Gastroesophageal sphincter (tissue), 4 donors: Measurements from ENCODE around the gene TGFBR2. TPM values are rescaled to one million over a fixed set of nuclear protein-coding genes. Genes with fewer than 3 reads are reported as not detected.

Experiments
- ATAC-seq: fragments of 150-250 bp; one replicate; pipeline ENCODE4 v1.9.1; 2016; ENCODE audit warnings: mild to moderate bottlenecking, moderate library complexity
- H3K27ac ChIP-seq, 4 donors: fragments of 200-600 bp; sonication (generic) in 3 of 4; 1 replicate in 3 of 4; 2 replicates in 1 of 4; pipeline ENCODE4 v1.5.1; 2016 to 2019
- H3K27me3 ChIP-seq: fragments of 200-600 bp; sonication (generic); one replicate; pipeline ENCODE4 v1.5.1; 2019
- H3K36me3 ChIP-seq, 2 donors: fragments of 200-600 bp; sonication (generic); one replicate each; pipeline ENCODE4 v1.5.1; 2019; ENCODE audit warnings: control low read depth in 1 of 2
- H3K4me1 ChIP-seq, 3 donors: fragments of 200-600 bp; sonication (generic); 1 replicate in 2 of 3; 2 replicates in 1 of 3; pipeline ENCODE4 v1.5.1; 2016 to 2019; ENCODE audit warnings: control low read depth in 2 of 3
- H3K4me3 ChIP-seq, 2 donors: fragments of 200-600 bp; sonication (generic); one replicate each; pipeline ENCODE4 v1.5.1; 2019; ENCODE audit warnings: mild to moderate bottlenecking in 1 of 2, moderate library complexity in 1 of 2
- H3K9me3 ChIP-seq, 3 donors: fragments of 200-600 bp; sonication (generic); one replicate each; pipeline ENCODE4 v1.5.1; 2017 to 2019; ENCODE audit warnings: control low read depth in 2 of 3
- EP300 ChIP-seq: sonication (generic); formaldehyde crosslinking; IDR thresholded peaks from one replicate; pipeline ENCODE4 v1.6.1; 2017; ENCODE audit warnings: antibody characterized with exemption, mild to moderate bottlenecking
- POLR2A ChIP-seq, 2 donors: fragments of 450-650 bp; IDR thresholded peaks; one replicate each; pipeline ENCODE4 v1.6.1; 2017; ENCODE audit warnings: antibody characterized with exemption in 2 of 2, mild to moderate bottlenecking in 2 of 2, moderate library complexity in 1 of 2
- POLR2AphosphoS5 ChIP-seq: sonication (generic); formaldehyde crosslinking; IDR thresholded peaks from one replicate; pipeline ENCODE4 v1.6.1; 2017; ENCODE audit warnings: antibody characterized with exemption
- WGBS, 2 donors: methylation state at CpG; one replicate each; pipeline ENCODE4 v1.1.5; 2018; ENCODE audit warnings: low coverage in 1 of 2; 5-methylcytosine and 5-hydroxymethylcytosine counted together
- total RNA-seq, 4 donors: library from RNA; depleted of rRNA; stranded (reverse); fragments of >200 nt; gene quantifications; one replicate each; pipeline ENCODE4 v1.1.0, GENCODE V29; 2016
- TF ChIP-seq, protein P1 (sequence below), 4 experiments: fragments of 200-600 bp in 2 of 4; fragments of 450-650 bp in 2 of 4; sonication (generic) in 1 of 4; IDR thresholded peaks; one replicate each; pipeline ENCODE4 v1.5.1; 2017 to 2019; ENCODE audit warnings: antibody characterized with exemption in 4 of 4, mild to moderate bottlenecking in 2 of 4, moderate library complexity in 2 of 4

TGFBR2 gene
- total RNA-seq, 4 donors from 2014 or later, result 174 to 297 (median 231) TPM

DNA sequence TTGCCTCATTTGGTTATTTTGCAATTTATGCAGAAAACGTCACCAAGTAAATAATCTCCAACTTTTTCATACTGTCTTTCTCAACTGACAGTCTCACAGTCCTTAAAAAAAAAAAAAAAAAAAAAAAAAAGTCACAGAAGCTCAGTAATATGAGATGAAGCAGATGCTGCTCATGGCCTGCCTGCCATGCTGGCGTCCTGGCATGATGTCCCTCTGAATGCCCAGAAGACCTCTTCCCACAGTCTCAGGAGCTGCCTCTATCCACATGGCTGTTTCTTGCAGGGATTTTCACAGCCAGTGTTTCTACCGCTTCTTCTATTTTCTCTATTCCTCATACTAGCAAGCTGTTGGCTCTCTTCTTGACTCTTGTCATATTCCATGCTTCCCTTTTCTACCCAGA lies 87.7 kb downstream of the TGFBR2 start:
- H3K36me3 ChIP-seq, result peaks cover 0 to 48% of the 10 kb centered on the region in 2 donors
- 68 to 93% methylated on average over 2 to 3 of the region's 3 CpGs for WGBS, 2 donors
- H3K4me3 ChIP-seq, result no peak overlapping the region
- ATAC-seq, result no peak
- no peaks in the 10 kb centered on the region for H3K27me3 ChIP-seq
- peaks cover 28 to 73% (median 39%) of the 10 kb centered on the region in 3 donors for H3K4me1 ChIP-seq
- no peak overlapping the region for H3K27ac ChIP-seq
- H3K9me3 ChIP-seq, result no peaks in the 10 kb centered on the region
- no peak for TF ChIP-seq POLR2A (IDR thresholded peaks at IDR 0.05)
- TF ChIP-seq EP300, result no peak
- TF ChIP-seq POLR2AphosphoS5, result no peak
- TF ChIP-seq, protein P1, sequence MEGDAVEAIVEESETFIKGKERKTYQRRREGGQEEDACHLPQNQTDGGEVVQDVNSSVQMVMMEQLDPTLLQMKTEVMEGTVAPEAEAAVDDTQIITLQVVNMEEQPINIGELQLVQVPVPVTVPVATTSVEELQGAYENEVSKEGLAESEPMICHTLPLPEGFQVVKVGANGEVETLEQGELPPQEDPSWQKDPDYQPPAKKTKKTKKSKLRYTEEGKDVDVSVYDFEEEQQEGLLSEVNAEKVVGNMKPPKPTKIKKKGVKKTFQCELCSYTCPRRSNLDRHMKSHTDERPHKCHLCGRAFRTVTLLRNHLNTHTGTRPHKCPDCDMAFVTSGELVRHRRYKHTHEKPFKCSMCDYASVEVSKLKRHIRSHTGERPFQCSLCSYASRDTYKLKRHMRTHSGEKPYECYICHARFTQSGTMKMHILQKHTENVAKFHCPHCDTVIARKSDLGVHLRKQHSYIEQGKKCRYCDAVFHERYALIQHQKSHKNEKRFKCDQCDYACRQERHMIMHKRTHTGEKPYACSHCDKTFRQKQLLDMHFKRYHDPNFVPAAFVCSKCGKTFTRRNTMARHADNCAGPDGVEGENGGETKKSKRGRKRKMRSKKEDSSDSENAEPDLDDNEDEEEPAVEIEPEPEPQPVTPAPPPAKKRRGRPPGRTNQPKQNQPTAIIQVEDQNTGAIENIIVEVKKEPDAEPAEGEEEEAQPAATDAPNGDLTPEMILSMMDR (IDR thresholded peaks at IDR 0.05), result no peak

DNA sequence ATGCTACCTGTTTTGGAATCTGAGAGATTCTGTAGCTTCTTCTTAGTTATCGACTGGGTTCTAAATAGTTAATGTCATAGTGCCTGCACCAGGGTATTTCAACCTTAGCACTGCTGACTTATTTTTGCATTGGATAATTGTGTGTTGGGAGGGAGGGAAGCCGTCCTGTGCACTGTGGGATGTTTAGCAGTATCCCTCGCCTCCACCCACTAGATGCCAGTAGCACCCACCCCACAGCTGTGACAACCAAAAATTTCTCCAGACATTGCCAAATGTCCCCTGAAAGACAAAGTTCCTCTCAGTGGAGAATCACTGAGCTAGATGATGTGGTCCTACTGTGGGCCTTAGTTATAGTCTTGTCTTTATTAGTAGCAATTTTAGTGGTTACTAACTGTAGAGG lies 88.3 kb downstream of the TGFBR2 start:
- peaks cover 24 to 68% (median 35%) of the 10 kb centered on the region in 3 donors for H3K4me1 ChIP-seq
- no peak for ATAC-seq
- peak overlapping the region in 1 of 4 donors; percentile 11 for H3K27ac ChIP-seq

DNA sequence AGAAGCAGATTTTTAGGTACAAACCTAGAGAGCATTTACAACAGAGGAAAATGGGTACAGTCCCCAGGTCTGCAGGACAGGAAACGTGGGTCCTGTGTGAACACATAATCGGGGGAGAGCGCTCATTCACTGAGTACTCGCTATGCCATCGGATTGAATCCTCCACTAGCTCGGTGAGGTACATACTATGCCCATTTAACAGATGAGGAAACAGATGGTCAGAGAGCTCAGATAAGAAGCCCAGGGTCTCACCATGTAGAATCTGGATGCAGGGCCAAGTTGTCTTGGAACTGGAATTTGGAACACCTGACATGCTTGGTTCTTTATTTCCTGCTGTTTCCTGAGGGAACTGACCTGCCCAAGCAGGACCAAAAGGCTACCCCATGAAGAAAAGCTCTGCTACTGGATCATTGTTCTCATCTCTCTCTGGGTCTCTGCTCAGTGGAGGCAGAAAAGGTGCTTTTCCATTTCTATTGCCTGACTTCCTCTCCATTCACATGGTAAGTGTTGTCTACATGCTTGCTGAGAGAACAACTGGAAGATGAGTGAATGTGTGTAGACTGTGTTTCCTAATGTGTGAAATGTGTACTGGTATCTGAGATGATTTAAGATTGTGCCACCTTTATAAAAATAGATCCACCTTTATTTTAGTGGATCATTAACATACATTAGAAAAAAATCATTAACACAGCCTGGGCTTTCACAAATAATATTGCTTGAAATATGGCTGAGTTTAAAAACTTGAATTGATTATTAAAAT lies 89.1 kb downstream of the TGFBR2 start:
- H3K9me3 ChIP-seq, result no peaks in the 10 kb centered on the region
- ATAC-seq, result no peak
- H3K4me3 ChIP-seq, result no peak overlapping the region
- no peaks in the 10 kb centered on the region for H3K27me3 ChIP-seq
- TF ChIP-seq, protein P1 (IDR thresholded peaks at IDR 0.05), result no peak
- TF ChIP-seq POLR2A (IDR thresholded peaks at IDR 0.05), result no peak
- no peak for TF ChIP-seq EP300
- TF ChIP-seq POLR2AphosphoS5, result no peak
- 86% methylated on average over 6 of the region's 6 CpGs; no CpG with 5 or more reads in 1 of the 2 donors for WGBS, 2 donors
- peaks cover 0 to 47% of the 10 kb centered on the region in 2 donors for H3K36me3 ChIP-seq
- H3K27ac ChIP-seq, result no peak overlapping the region
- H3K4me1 ChIP-seq, result peaks cover 21 to 60% (median 30%) of the 10 kb centered on the region in 3 donors

More for the DNA sequence above, 88.3 kb downstream of the TGFBR2 start:
- H3K9me3 ChIP-seq, result no peaks in the 10 kb centered on the region
- no peaks in the 10 kb centered on the region for H3K27me3 ChIP-seq
- peaks cover 0 to 48% of the 10 kb centered on the region in 2 donors for H3K36me3 ChIP-seq
- no peak for TF ChIP-seq POLR2A (IDR thresholded peaks at IDR 0.05)
- TF ChIP-seq, protein P1 (IDR thresholded peaks at IDR 0.05), result no peak
- TF ChIP-seq POLR2AphosphoS5, result no peak
- TF ChIP-seq EP300, result no peak
- 100% methylated on average over 3 of the region's 3 CpGs for WGBS, 2 donors
- no peak overlapping the region for H3K4me3 ChIP-seq

DNA sequence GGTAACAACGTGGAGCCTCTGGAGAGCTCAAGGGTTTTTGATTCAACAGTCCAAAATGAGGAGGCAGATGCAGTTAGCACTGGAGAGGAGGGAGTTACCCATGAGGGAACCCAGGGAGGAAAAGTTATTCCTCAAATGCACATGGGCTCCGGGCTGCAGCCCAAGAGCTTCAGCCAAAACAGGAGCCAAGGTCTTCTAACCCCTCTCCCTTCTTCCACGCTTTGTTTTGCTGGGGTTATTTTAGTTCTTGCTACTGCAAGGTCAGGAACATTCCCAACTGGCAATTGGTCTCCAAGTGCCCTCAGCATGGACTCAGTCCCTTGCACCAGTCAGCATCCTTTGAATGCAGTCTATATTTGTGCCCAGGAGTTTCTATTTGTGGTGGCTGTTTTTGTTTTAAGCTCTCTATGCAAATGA lies 90.0 kb downstream of the TGFBR2 start:
- H3K9me3 ChIP-seq, result no peaks in the 10 kb centered on the region
- H3K27ac ChIP-seq, result peak overlapping the region in 2 of 4 donors; percentile 12 to 14
- 13 to 41% methylated on average over 2 of the region's 3 CpGs for WGBS, 2 donors
- H3K27me3 ChIP-seq, result no peaks in the 10 kb centered on the region
- H3K4me1 ChIP-seq, result peaks cover 18 to 50% (median 22%) of the 10 kb centered on the region in 3 donors
- TF ChIP-seq EP300, result no peak
- TF ChIP-seq POLR2AphosphoS5, result peak; percentile 40
- ATAC-seq, result peak; percentile 34
- no peak overlapping the region for H3K4me3 ChIP-seq
- peaks cover 0 to 38% of the 10 kb centered on the region in 2 donors for H3K36me3 ChIP-seq

DNA sequence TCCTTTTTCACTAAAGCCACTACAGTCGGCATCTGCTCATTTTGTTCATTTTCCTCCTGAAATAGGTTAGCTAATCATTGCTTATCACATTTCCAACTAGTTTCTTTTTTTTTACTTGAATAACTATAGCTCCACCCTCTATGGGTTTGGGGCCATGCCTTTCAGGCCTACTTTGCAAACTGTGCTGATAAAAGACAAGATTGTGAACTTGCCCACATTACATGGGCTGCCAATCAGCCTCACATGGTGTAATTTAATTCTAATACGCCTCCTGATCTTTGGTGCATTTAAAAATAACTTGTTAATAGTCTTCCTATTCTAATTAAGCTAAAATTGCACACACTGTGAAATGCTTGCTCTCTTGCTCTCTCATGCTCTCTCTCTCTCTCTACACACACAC lies 90.5 kb downstream of the TGFBR2 start:
- WGBS, 2 donors, result 60 to 71% methylated on average over 1 to 2 of the region's 2 CpGs
- Histone ChIP-seq H3K27ac (peak overlapping the region in 1 of 4 donors; percentile 12), H3K27me3 (no peaks in the 10 kb centered on the region), H3K36me3 (peaks cover 0 to 33% of the 10 kb centered on the region in 2 donors), H3K4me1 (peaks cover 16 to 45% (median 19%) of the 10 kb centered on the region in 3 donors), H3K9me3 (no peaks in the 10 kb centered on the region), H3K4me3 (no peak overlapping the region)
- no peak for TF ChIP-seq POLR2AphosphoS5
- TF ChIP-seq POLR2A (IDR thresholded peaks at IDR 0.05), result no peak
- TF ChIP-seq EP300, result no peak
- TF ChIP-seq, protein P1 (IDR thresholded peaks at IDR 0.05), result no peak
- ATAC-seq, result no peak
